MM.1S (cell line): Measurements from ENCODE around the gene PRKG1.

ENCODE experiments used
- EZH2 ChIP-seq: fragments of 300-600 bp; sonication (generic); optimal IDR thresholded peaks from 2 replicates; pipeline ENCODE3; 2017; ENCODE audit warnings: low read depth, mild to moderate bottlenecking, antibody characterized with exemption, low read length, mixed read lengths
- TF ChIP-seq, protein P1 (sequence below): fragments of 300-600 bp; sonication (generic); IDR thresholded peaks from 2 replicates; pipeline ENCODE4 v1.5.1; 2016; ENCODE audit warnings: antibody characterized with exemption, low read length, mixed read lengths

DNA sequence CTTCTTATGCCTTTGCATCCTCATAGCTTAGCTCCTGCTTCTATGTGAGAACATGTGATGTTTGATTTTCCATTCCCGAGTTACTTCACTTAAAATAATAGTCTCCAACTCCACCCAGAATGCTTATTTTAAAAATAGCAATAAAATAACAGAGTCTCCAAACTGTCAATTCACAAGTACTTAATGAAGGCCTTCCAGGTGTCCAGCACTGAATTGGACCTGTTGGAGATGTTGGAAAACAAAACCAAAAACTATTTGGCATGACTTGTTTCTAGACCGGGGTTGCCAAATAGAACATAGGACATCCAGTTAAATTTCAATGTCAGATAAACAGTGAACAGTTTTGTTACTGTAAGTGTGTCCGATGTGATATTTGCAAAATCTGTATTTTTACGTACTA, 1031.7 kb downstream of the PRKG1 start:
- TF ChIP-seq, protein P1, sequence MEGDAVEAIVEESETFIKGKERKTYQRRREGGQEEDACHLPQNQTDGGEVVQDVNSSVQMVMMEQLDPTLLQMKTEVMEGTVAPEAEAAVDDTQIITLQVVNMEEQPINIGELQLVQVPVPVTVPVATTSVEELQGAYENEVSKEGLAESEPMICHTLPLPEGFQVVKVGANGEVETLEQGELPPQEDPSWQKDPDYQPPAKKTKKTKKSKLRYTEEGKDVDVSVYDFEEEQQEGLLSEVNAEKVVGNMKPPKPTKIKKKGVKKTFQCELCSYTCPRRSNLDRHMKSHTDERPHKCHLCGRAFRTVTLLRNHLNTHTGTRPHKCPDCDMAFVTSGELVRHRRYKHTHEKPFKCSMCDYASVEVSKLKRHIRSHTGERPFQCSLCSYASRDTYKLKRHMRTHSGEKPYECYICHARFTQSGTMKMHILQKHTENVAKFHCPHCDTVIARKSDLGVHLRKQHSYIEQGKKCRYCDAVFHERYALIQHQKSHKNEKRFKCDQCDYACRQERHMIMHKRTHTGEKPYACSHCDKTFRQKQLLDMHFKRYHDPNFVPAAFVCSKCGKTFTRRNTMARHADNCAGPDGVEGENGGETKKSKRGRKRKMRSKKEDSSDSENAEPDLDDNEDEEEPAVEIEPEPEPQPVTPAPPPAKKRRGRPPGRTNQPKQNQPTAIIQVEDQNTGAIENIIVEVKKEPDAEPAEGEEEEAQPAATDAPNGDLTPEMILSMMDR, result no peak
- TF ChIP-seq EZH2, result no peak
